CD4-positive, alpha-beta T cell treated with Interleukin-4 for 4 hours (primary cell): ENCODE data around the gene STOML3.

Experiments used
- DNase-seq: peaks from one replicate; pipeline ENCODE4 v3.0.0-alpha.2; 2020

The STOML3 gene

DNA sequence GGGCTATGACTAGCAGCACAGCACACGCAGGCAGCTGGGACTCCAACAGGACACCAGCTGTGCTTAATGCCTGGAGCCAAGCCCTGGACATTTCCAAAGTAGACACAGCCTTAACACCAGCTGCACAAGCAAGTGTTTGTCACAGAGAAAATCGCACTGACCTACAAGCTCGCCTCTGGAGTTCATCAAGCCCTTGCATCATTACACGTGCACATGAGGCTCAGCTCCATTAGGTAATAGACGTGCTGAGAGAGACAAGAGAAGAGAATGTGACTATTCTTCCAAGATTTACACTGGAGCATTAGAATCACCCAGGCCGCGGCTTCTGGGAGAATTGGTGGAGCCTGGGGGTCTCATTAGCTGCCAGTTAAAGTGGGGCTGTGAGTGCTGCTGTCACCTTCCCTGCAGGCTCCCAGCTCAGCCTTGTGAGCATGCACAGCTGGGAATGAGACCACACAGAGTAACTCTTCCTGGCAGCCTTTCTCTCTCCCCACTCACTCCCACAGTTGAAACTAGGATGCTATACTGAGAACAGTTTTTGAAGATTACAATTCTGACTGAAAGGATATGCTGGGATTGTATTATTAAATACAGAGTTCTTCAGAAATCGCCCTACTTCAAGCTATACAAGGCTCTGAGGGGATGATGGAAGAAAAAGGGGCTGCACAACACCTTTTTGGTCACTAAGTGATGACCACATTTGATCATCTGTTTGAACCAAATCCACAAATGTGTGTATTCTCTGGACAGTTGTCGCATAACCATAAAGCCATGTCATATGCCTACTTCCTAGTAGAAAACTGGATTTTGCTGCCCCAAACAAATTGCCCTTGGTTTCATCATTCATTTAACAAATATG is 10.5 kb downstream of the STOML3 start:
- no peak for DNase-seq

DNA sequence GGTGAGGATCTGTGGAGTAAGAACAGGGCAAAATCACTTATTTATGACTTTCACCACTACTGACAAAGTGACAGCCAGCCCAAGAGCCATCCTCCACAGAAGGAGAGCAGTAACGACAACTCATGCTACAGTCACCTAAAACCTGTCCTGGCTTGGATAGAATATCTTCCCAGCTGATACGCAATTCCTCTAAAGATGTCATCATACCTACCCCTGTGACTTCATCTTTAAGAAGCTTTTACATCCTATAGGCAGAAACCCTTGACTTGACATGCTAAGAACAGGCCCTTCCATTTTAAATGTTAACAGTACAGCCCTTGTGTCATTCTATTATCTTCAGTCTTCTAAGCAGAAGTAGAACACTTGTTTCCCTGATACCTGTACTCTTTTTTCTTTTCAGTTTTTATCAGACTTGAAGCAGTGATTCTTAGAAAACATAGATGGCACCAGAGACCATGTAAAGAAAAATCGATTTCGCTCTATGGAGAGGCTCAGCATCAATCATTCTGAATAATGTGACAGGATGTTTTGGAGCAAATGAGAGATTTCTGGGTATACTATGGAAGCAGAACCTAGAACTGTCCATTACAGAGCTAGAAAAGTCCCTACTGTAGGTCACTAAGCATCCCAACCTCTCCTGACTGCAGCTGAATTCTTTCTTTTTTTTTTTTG is 20.1 kb downstream of the STOML3 start:
- DNase-seq: no peak

DNA sequence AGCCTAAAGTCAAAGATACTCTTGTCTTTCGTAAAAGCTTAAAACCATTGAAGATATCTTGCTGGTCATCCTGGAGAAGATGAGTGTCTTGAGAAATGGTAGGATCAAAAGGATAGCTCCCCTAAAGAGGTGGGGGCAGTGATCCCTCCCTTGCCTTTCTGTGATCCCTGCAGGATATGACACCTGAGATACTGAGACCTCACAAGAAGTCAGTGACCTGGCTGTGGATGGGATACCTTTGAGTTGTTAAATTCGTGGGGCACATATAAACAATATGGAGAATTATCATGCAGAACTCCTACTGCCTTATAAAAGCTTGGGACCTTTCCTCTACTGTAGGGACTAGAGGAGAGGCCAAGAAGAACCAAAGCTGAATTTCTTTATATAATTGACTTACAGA is 21.4 kb downstream of the STOML3 start:
- DNase-seq: no peak

DNA sequence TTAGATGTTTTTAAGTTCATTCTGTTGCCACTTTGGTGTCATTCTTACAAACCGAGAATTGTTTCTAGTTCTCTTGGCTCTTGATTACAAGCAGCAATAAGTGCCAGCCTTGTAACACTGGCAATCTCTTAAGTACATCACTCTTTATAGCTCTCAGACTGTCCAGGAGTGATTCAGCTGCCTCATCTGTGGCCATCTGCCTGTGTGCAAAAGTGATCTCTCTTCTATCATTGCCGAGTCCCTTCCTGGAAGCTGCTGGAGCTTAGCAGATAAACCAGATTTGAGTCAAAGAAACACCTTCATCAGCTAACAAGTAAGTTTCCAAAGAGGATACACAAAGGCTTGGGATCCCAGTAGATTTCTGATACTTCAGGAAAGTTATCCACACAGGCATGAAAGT is 23.2 kb downstream of the STOML3 start:
- DNase-seq: no peak

DNA sequence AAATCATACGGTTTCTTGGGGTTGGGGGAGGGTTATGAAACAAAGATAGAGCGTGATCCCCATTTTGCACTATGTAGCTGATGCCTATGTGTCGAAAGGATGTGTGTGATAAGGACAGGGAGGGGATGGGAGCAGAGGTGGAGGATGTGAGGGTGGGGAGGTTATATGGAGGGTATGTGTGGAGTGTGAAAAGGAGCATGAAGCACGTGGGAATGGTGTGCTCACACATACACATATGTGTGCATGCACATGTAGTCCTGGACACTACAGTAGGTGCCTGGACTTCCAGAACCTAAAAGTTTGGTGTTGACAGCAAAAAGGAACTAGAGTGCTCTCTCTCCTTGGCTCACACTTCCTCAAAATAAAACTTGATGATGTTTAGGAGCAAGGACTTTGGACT is 25.4 kb downstream of the STOML3 start:
- DNase-seq: no peak

DNA sequence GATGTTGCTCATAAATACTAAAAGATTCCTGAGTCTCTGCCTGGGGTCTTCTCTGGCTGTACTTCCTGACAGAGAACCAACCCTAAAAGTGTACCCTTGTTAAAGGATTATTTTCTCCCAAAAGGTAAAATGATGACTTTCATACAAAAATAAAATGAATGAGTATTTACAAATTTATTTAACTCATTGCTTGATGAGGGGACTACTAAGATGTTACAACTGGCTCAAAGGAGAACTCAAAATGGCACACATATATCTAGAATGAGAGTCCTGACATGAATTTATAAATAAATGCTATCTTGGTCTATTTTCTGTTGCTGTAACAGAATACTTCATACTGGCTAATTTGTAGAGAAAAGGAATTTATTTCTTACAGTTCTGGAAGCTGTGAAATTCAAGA is 30.5 kb downstream of the STOML3 start:
- no peak for DNase-seq

DNA sequence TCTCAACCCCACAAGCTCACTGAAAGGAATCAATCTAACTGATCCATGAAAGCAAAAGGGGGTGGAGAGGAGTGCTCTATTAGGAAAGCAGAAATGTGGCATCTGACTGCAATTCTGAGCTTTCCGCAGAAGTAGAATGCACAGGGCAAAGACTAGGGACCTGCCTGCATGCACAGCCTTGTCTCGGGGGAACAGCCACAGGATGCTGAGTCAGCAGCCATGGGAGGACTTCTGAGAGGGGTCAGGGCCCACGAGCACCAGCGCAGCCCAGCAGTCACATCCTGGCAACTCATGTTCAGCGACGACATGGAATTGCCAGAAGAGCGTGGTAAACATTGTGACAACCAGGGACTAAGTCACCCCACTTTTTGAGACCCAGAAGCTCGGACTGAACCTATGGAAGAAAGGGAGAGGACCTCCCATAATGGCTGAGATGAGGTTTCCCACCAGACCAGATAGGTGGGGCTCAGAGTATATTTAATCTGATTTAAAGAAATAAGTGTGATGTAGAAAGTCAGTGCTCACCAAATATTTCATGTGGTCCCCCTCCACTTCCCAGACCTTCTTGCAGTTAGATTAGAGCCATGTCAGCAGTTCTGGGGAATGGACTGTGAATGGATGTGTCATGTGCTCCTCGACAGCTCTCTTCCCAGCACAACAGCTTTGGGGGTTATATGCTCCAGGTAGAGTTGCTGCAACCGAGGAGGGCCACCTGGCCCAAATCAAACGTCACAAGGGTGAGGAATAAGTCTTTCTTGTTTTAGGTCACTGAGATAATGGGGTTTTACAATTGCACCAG is 32.6 kb downstream of the STOML3 start:
- no peak for DNase-seq

DNA sequence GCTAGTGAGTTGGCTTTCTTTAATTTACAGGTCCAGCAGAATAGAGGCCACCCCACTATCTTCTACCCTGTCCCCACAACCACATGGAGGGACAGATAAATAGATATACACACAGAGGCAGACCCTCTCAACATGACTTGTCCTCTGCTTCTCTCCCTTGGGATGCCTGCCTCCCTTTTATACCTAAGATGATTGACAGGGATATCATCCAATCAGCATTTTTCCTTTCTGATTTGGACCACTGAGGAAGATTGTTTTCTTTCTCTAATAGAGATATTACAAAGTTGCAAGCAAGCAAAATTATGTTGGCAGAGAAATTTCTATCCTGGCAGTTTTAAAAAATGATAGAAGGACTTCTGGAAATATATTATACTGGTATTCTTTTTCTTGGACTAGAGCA is 35.8 kb downstream of the STOML3 start:
- DNase-seq: no peak

DNA sequence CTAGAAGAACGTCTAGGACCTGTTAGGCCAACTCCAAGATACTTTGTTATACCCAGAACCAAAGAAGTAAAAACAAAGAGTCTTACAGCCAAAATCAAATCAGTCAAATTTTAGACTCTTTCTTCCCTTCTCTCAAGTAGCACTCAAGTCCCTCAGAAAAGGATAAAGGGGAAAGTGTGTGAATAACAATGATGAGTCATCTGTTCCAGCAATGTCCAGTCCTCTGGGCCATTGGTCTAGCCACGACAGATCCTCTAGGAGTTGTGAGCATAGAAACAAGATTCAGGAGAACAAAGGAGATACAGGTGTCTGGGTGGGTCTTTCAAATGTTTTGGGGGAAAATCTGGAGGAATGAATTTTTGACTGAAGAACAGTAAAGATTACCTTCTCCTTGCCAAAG is 36.3 kb downstream of the STOML3 start:
- no peak for DNase-seq

DNA sequence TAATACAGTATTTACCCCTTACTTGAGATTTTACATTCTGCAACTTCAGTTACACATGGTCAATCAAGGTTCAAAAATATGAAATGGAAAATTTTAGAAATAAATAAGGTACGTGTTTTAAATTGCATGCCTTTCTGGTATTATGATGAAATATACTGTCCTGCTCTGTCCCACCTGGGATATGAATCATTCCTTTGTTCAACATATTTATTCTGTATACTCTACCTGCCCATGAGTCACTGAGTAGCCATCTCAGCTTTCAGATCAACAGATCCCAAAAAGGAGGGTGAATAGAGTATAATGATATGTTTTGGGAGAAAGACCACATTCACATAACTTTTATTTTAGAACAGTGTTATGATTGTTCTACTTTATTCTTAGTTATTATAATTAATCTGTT is 37.8 kb downstream of the STOML3 start:
- no peak for DNase-seq

DNA sequence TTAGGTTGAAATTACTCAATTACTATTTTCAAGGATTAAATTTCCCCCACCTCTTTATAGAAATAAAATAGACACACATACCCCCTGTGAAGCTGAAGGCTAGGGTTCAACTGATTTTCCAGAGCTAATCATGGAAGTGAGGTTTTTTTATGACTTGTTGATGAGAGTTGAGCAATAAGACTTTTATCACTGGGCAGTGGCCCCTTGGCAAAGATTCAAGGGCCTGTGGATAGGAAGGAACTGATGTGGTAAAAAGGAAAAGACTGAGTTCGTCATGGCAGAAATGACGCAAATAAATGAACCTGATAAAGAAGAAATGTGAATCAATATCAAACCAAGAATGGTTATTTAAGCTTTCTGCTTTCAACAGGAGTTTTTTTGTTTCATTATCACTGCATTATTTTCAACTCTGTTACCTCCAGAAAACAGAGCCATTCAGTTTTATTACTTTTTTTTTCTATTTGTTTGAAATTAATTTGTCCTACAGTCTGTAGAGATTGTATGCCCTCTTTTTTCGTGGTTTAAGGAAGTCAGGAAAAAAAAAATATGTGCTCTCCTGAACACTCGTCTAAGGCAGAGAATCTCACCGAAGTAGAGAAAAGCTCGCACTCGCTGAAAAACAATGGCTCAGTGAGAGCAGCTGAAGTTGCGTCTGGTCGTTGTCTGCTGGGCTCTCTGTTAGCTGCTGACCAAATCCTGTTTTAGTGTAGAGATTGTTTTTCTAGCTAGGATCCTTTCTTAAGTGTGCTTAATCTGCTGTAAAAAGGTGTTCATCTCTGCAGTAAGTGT is 38.9 kb downstream of the STOML3 start:
- DNase-seq: no peak

DNA sequence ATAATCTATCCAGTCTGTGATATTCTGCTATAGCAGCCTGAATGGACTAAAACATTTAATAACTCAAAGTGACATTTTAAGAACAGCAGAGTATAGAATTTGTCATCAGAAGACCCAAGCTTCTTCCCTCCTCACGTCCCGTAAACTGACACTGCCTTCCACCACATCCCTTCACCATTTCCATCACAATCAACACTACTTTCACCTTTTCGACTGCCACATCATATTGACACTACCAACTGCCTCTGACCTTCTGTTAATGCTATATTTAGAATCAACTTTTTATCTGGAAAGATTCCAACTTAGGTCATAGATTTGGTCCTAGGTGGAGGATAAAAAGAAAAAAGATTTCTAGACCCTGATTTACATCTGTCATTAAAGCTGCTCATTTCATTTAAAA is 39.6 kb downstream of the STOML3 start:
- no peak for DNase-seq

DNA sequence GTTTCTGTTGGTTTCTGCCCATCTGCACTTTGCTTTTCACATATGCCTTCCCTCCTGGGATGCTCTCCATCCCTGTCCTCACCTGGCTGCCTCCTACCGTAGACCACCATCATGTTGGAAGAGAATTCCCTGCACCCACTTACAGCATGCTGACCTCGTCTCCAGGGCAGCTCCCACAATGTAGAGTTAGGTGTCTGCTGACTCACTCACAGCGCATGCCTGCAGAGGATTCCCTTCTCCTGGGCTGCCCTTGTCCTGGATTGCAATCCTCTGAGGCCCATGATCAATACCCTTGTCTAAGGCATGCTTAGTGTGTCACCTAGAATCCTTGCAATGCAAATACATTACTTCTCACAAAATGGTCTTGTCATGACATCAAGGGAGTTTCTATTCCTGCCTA is 43.6 kb downstream of the STOML3 start:
- no peak for DNase-seq

DNA sequence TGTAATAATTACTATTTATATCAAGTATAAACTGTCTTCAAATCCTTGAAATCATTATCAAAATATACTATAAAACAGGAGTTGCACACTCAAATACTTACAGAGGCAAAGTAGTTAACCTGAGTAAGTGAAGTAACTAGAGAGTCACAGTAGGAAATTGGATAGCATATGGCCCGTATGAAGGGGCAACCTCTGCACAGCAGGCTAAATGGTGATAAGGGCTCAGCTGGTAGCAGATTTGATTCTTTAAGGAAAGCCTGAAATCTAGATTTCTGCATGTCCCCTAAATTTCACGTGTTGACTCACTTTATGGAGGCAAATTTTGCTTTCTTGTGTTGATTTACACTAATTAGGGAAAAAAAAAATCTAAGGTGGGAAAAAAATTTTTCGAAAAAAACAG is 46.4 kb downstream of the STOML3 start:
- DNase-seq: no peak

DNA sequence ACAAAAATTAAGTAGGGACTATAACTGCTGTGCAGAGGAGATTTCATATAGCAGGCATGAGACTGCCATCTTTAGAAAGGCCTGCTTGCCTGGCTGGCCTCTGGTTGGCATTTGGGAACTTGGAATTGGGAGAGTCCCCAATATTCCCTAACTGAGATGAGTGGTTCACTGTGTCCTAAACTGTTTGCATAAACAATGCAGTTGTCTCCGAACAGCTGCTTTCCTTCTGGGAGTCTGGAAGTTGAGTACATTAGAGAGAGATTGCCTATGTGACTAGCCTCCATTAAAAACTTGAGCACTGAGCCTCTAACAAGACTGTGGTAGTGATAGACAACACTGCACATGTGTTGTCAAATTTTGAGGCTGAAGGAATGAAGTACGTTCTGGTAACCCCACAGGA is 47.4 kb downstream of the STOML3 start:
- no peak for DNase-seq

DNA sequence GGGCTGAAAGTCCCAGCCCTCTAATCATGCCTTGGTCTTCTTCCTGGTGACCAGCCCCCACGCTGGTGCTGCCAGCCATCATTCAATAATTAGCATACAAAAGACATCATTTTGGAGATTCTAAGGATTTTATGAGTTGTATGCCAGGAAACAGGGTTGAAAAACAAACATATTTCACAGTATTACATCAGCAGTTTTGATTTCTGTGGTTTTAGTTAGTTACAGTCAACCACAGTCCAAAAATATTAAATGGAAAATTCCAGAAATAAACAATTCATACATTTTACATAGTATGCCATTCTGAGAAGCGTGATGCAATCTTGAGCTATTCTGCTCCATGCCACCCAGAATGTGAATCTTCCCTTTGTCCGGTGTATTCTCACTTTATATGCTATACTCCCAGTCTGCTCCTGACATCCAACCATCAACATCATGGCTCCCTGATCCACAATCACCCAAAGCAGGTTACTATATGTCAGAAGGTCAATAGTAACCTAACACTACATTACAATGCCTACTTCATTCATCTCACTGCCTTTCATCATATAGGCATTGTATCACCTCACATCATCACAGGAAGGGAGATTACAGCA is 49.2 kb downstream of the STOML3 start:
- DNase-seq: no peak

DNA sequence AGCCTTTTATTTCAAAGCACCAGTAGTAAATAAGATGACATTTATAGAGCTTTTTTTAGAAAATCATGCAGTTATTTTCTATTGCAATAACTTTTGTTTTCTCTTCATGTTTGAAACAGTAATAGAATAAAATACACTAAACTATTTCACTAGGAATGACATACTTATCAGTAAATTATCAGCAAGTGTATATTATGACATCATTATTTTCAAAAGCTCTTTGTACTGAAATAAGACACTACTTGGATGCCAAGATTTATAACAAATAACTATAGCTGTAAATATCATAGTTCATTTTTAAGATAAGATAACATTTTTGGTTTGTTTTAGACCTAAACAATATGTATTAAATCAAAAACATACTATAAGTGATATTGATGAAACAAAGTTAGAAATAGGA is 56.8 kb downstream of the STOML3 start:
- DNase-seq: no peak

DNA sequence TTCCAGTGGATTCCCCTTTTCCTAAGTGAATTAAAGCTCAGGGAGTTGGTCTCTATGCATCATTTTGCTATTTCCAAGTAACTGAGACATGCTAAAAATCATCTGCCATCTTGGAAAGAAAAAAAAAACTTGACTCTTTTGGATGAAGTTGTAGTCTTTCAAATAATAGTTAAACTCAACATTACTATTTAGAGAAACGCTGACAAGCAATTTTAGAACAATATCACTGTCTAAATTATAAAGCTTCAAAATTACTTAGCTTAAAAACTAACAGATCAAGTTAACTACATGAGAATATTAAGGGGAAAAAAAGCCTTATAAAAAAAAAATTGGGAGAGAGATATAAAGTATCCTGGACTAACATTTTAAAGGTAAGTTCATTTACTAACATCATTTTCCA is 68.5 kb downstream of the STOML3 start:
- no peak for DNase-seq

DNA sequence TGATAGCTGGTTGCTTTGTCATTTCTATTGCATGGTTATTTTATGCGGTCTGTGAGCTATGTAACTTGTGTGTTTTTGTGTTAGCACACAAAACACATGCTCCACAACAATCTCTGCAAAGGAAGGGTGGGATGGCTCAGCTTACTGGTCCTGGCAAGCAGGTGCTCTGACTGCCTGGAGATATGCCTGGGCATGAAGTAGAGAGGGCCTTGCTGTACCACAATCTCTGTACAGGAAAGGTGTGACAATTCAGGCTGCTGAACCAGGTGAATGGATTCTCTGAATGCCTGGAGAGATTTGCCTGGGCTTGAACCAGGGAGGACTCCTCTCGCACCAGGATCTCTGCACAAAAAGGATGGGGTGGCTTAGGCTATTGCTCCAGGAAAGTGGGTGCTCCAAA is 69.5 kb downstream of the STOML3 start:
- no peak for DNase-seq
